IPS-18a (cell line): Measurements from ENCODE around the gene PRKCA.

Experiments used
- H3K27ac ChIP-seq: one replicate; pipeline ENCODE4 v1.5.1; 2013; ENCODE audit warnings: low read length
- H3K27me3 ChIP-seq: one replicate; pipeline ENCODE4 v1.6.1; 2013; ENCODE audit warnings: mild to moderate bottlenecking, low read length; ENCODE audit not compliant: control insufficient read depth, insufficient read depth
- H3K36me3 ChIP-seq: one replicate; pipeline ENCODE4 v1.6.1; 2013; ENCODE audit warnings: low read depth, low read length; ENCODE audit not compliant: control insufficient read depth
- H3K4me1 ChIP-seq: one replicate; pipeline ENCODE4 v1.6.1; 2013; ENCODE audit warnings: low read depth, low read length; ENCODE audit not compliant: control insufficient read depth
- H3K4me3 ChIP-seq: one replicate; pipeline ENCODE4 v1.5.1; 2013; ENCODE audit warnings: low read length
- H3K9ac ChIP-seq: one replicate; pipeline ENCODE4 v1.6.1; 2013; ENCODE audit warnings: mild to moderate bottlenecking, low read length, moderate library complexity
- H3K9me3 ChIP-seq: one replicate; pipeline ENCODE4 v1.6.1; 2013; ENCODE audit warnings: low read depth, low read length; ENCODE audit not compliant: control insufficient read depth

Gene PRKCA

GRCh38 chr17:66763056-66763455 is 460.6 kb downstream of the PRKCA start:
- Histone ChIP-seq H3K4me3 (no peak overlapping the region), H3K9me3 (no peaks in the 10 kb centered on the region), H3K27me3 (no peaks in the 10 kb centered on the region), H3K36me3 (no peaks in the 10 kb centered on the region), H3K27ac (no peak overlapping the region), H3K9ac (no peak overlapping the region), H3K4me1 (peaks cover 10% of the 10 kb centered on the region)

- Histone ChIP-seq H3K4me3 (no peak overlapping the region), H3K9ac (no peak overlapping the region), H3K4me1 (peaks cover 10% of the 10 kb centered on the region), H3K9me3 (no peaks in the 10 kb centered on the region), H3K27ac (no peak overlapping the region), H3K36me3 (no peaks in the 10 kb centered on the region), H3K27me3 (no peaks in the 10 kb centered on the region)
Observed at GRCh38 chr17:66764506-66764905, 462.1 kb downstream of the PRKCA start.

GRCh38 chr17:66767154-66767933 is 464.9 kb downstream of the PRKCA start:
- H3K9me3 ChIP-seq, result no peaks in the 10 kb centered on the region
- no peaks in the 10 kb centered on the region for H3K36me3 ChIP-seq
- no peak overlapping the region for H3K4me3 ChIP-seq
- no peak overlapping the region for H3K9ac ChIP-seq
- H3K27ac ChIP-seq, result no peak overlapping the region
- peaks cover 10% of the 10 kb centered on the region for H3K4me1 ChIP-seq
- no peaks in the 10 kb centered on the region for H3K27me3 ChIP-seq

- Histone ChIP-seq H3K27me3 (no peaks in the 10 kb centered on the region), H3K27ac (no peak overlapping the region), H3K4me1 (peaks cover 2% of the 10 kb centered on the region), H3K4me3 (no peak overlapping the region), H3K36me3 (no peaks in the 10 kb centered on the region), H3K9me3 (no peaks in the 10 kb centered on the region), H3K9ac (no peak overlapping the region)
Observed at GRCh38 chr17:66769911-66770310, 467.5 kb downstream of the PRKCA start.

GRCh38 chr17:66772148-66772812 is 469.9 kb downstream of the PRKCA start:
- H3K27me3 ChIP-seq, result no peaks in the 10 kb centered on the region
- no peaks in the 10 kb centered on the region for H3K36me3 ChIP-seq
- H3K4me1 ChIP-seq, result peaks cover 21% of the 10 kb centered on the region
- H3K9me3 ChIP-seq, result no peaks in the 10 kb centered on the region
- H3K9ac ChIP-seq, result no peak overlapping the region
- no peak overlapping the region for H3K27ac ChIP-seq
- H3K4me3 ChIP-seq, result no peak overlapping the region

- H3K4me1 ChIP-seq, result peaks cover 43% of the 10 kb centered on the region
Observed at GRCh38 chr17:66775271-66775670, 472.9 kb downstream of the PRKCA start.

GRCh38 chr17:66775881-66776400 is 473.5 kb downstream of the PRKCA start:
- no peak overlapping the region for H3K4me3 ChIP-seq
- no peaks in the 10 kb centered on the region for H3K27me3 ChIP-seq
- no peak overlapping the region for H3K27ac ChIP-seq
- peaks cover 43% of the 10 kb centered on the region for H3K4me1 ChIP-seq
- no peak overlapping the region for H3K9ac ChIP-seq
- no peaks in the 10 kb centered on the region for H3K36me3 ChIP-seq
- H3K9me3 ChIP-seq, result no peaks in the 10 kb centered on the region

More at GRCh38 chr17:66775271-66775670, 472.9 kb downstream of the PRKCA start:
- Histone ChIP-seq H3K27me3 (no peaks in the 10 kb centered on the region), H3K9me3 (no peaks in the 10 kb centered on the region), H3K9ac (no peak overlapping the region), H3K36me3 (no peaks in the 10 kb centered on the region), H3K4me3 (no peak overlapping the region), H3K27ac (no peak overlapping the region)

GRCh38 chr17:66776999-66777688 is 474.7 kb downstream of the PRKCA start:
- H3K36me3 ChIP-seq, result no peaks in the 10 kb centered on the region
- H3K27me3 ChIP-seq, result no peaks in the 10 kb centered on the region
- peaks cover 43% of the 10 kb centered on the region for H3K4me1 ChIP-seq
- peak overlapping the region; percentile 60 for H3K27ac ChIP-seq
- H3K4me3 ChIP-seq, result peak overlapping the region; percentile 31
- H3K9ac ChIP-seq, result peak overlapping the region; percentile 25
- H3K9me3 ChIP-seq, result no peaks in the 10 kb centered on the region

- Histone ChIP-seq H3K9ac (peak overlapping the region; percentile 25), H3K4me1 (peaks cover 43% of the 10 kb centered on the region), H3K36me3 (no peaks in the 10 kb centered on the region)
Observed at GRCh38 chr17:66777689-66778225, 475.3 kb downstream of the PRKCA start.

GRCh38 chr17:66778531-66779236 is 476.3 kb downstream of the PRKCA start:
- H3K27me3 ChIP-seq, result no peaks in the 10 kb centered on the region
- H3K9ac ChIP-seq, result no peak overlapping the region
- no peak overlapping the region for H3K27ac ChIP-seq
- H3K36me3 ChIP-seq, result no peaks in the 10 kb centered on the region
- peaks cover 43% of the 10 kb centered on the region for H3K4me1 ChIP-seq
- H3K9me3 ChIP-seq, result no peaks in the 10 kb centered on the region
- H3K4me3 ChIP-seq, result no peak overlapping the region

More at GRCh38 chr17:66777689-66778225, 475.3 kb downstream of the PRKCA start:
- Histone ChIP-seq H3K27me3 (no peaks in the 10 kb centered on the region), H3K9me3 (no peaks in the 10 kb centered on the region), H3K27ac (peak overlapping the region; percentile 60), H3K4me3 (peak overlapping the region; percentile 31)

GRCh38 chr17:66779237-66779606 is 476.8 kb downstream of the PRKCA start:
- Histone ChIP-seq H3K27ac (no peak overlapping the region), H3K4me3 (no peak overlapping the region), H3K9ac (no peak overlapping the region), H3K36me3 (no peaks in the 10 kb centered on the region), H3K27me3 (no peaks in the 10 kb centered on the region), H3K9me3 (no peaks in the 10 kb centered on the region), H3K4me1 (peaks cover 43% of the 10 kb centered on the region)
